Thyroid gland (tissue), 4 donors: Measurements from ENCODE around the gene LOXL4. TPM values are rescaled to one million over a fixed set of nuclear protein-coding genes. Genes with fewer than 3 reads are reported as not detected.

ENCODE experiments used
- DNase-seq, 2 donors: peaks; one replicate each; pipeline ENCODE4 v3.0.0-alpha.2; 2019
- H3K27ac ChIP-seq, 3 donors: fragments of 200-600 bp; sonication (generic); 1 replicate in 2 of 3; 2 replicates in 1 of 3; pipeline ENCODE4 v1.5.1; 2016 to 2019; ENCODE audit warnings: mild to moderate bottlenecking in 1 of 3, moderate library complexity in 1 of 3
- H3K27me3 ChIP-seq: fragments of 200-600 bp; sonication (generic); one replicate; pipeline ENCODE4 v1.5.1; 2019
- H3K36me3 ChIP-seq, 2 donors: fragments of 200-600 bp; sonication (generic); one replicate each; pipeline ENCODE4 v1.5.1; 2016 to 2019
- H3K4me1 ChIP-seq, 2 donors: fragments of 200-600 bp; sonication (generic); one replicate each; pipeline ENCODE4 v1.5.1; 2017 to 2019
- H3K4me3 ChIP-seq, 3 donors: fragments of 200-600 bp; sonication (generic); replicated peaks in 1 of 3; 1 replicate in 2 of 3; 2 replicates in 1 of 3; pipeline ENCODE4 v1.5.1; 2016; ENCODE audit warnings: mild to moderate bottlenecking in 1 of 3
- H3K9me3 ChIP-seq: fragments of 200-600 bp; sonication (generic); one replicate; pipeline ENCODE4 v1.5.1; 2017
- POLR2A ChIP-seq, 2 donors: fragments of 450-650 bp; IDR thresholded peaks; one replicate each; pipeline ENCODE4 v1.6.1; 2017; ENCODE audit warnings: antibody characterized with exemption in 2 of 2, mild to moderate bottlenecking in 2 of 2, moderate library complexity in 1 of 2
- WGBS, 2 donors: methylation state at CpG; one replicate each; pipeline ENCODE4 v1.1.5; 2017; 5-methylcytosine and 5-hydroxymethylcytosine counted together
- intact Hi-C: fragments of 100-400 bp; cut with DNase I; formaldehyde crosslinking; loops from one replicate; pipeline ENCODE4 v1.15.1; 2023
- total RNA-seq, 4 donors: library from RNA; depleted of rRNA; stranded (reverse); fragments of >200 nt; gene quantifications; one replicate each; pipeline ENCODE4 v1.2.3, GENCODE V29; 2016
- TF ChIP-seq, protein P1 (sequence below), 6 experiments: fragments of 200-600 bp in 3 of 6; fragments of 450-650 bp in 3 of 6; sonication (generic) in 3 of 6; IDR thresholded peaks; one replicate each; pipeline ENCODE4 v1.5.1; 2016 to 2019; ENCODE audit warnings: antibody characterized with exemption in 6 of 6, mild to moderate bottlenecking in 2 of 6, inconsistent platforms in 1 of 6, moderate library complexity in 1 of 6

Gene LOXL4
- total RNA-seq, 4 donors from 2014 or later = 11.9 to 20.5 (median 15.3) TPM

- 94 to 95% methylated on average over 5 of the region's 5 CpGs for WGBS, 2 donors
These were observed 66.2 kb downstream of the LOXL4 start for GRCh38 chr10:98201760-98202159.

More at GRCh38 chr10:98201760-98202159, 66.2 kb downstream of the LOXL4 start:
- TF ChIP-seq POLR2A (IDR thresholded peaks at IDR 0.05) = no peak
- TF ChIP-seq, protein P1, sequence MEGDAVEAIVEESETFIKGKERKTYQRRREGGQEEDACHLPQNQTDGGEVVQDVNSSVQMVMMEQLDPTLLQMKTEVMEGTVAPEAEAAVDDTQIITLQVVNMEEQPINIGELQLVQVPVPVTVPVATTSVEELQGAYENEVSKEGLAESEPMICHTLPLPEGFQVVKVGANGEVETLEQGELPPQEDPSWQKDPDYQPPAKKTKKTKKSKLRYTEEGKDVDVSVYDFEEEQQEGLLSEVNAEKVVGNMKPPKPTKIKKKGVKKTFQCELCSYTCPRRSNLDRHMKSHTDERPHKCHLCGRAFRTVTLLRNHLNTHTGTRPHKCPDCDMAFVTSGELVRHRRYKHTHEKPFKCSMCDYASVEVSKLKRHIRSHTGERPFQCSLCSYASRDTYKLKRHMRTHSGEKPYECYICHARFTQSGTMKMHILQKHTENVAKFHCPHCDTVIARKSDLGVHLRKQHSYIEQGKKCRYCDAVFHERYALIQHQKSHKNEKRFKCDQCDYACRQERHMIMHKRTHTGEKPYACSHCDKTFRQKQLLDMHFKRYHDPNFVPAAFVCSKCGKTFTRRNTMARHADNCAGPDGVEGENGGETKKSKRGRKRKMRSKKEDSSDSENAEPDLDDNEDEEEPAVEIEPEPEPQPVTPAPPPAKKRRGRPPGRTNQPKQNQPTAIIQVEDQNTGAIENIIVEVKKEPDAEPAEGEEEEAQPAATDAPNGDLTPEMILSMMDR (IDR thresholded peaks at IDR 0.05) = no peak
- Histone ChIP-seq H3K36me3 (no peaks in the 10 kb centered on the region), H3K27ac (no peak overlapping the region), H3K4me1 (peaks cover 0 to 2% of the 10 kb centered on the region in 2 donors), H3K4me3 (no peak overlapping the region), H3K27me3 (no peaks in the 10 kb centered on the region), H3K9me3 (no peaks in the 10 kb centered on the region)
- DNase-seq = no peak
- intact Hi-C loops = no loop called here

Other genes starting within 250 kb of the LOXL4 start
- gene CRTAC1, start 237.6 kb downstream of the LOXL4 start, total RNA-seq = 1 to 10 TPM; 2.6 to 7.3 (median 3.7) TPM
- gene R3HCC1L, start 133.5 kb downstream of the LOXL4 start, total RNA-seq = 10 to 100 TPM; 15.9 to 20.3 (median 18.6) TPM
- 10 to 100 TPM in 3 of 4 donors, 1 to 10 TPM in 1; 9.9 to 20.1 (median 12.4) TPM for gene PYROXD2, start 147.0 kb upstream of the LOXL4 start, total RNA-seq
- 10 to 100 TPM; 48.6 to 66.7 (median 60.5) TPM for gene HPS1, start 178.7 kb upstream of the LOXL4 start, total RNA-seq